GM23338 (cell line): ENCODE measurements around the gene CYB561D2. TPM values are rescaled to one million over a fixed set of nuclear protein-coding genes. Genes with fewer than 3 reads are reported as not detected.
A peak's percentile ranks its signal among the peaks of the same experiment; 100 is the strongest.

Source experiments
- ATAC-seq: fragments of 200-7000 bp; cut with Tn5 transposase; 3 replicates; pipeline ENCODE4 v1.9.1; 2020
- DNase-seq: peaks from one replicate; pipeline ENCODE4 v3.0.0-alpha.2; 2015; ENCODE audit warnings: low spot score
- H2AFZ ChIP-seq: fragments of 200-600 bp; sonication (generic); 2 replicates; pipeline ENCODE4 v1.8.0; 2016; ENCODE audit warnings: antibody characterized with exemption, mild to moderate bottlenecking, moderate library complexity
- H3F3A ChIP-seq: fragments of 200-600 bp; sonication (generic); replicated peaks from 2 replicates; pipeline ENCODE4 v1.8.0; 2017; ENCODE audit warnings: antibody characterized with exemption, mixed run types, low read depth
- H3K27ac ChIP-seq: fragments of 200-600 bp; sonication (generic); 2 replicates; pipeline ENCODE4 v1.6.1; 2016; ENCODE audit warnings: low read depth
- H3K27me3 ChIP-seq: fragments of 200-600 bp; sonication (generic); 2 replicates; pipeline ENCODE4 v1.8.0; 2016; ENCODE audit warnings: mild to moderate bottlenecking, mixed run types, moderate library complexity; ENCODE audit not compliant: insufficient read depth
- H3K36me3 ChIP-seq: fragments of 200-600 bp; sonication (generic); 2 replicates; pipeline ENCODE4 v1.8.0; 2016; ENCODE audit warnings: mild to moderate bottlenecking; ENCODE audit not compliant: insufficient read depth
- H3K4me1 ChIP-seq: fragments of 200-600 bp; sonication (generic); 2 replicates; pipeline ENCODE4 v1.8.0; 2016; ENCODE audit warnings: mild to moderate bottlenecking, moderate library complexity; ENCODE audit not compliant: insufficient read depth
- H3K4me2 ChIP-seq: fragments of 200-600 bp; sonication (generic); 2 replicates; pipeline ENCODE4 v1.7.1; 2017; ENCODE audit warnings: mixed run types
- H3K4me3 ChIP-seq: fragments of 200-600 bp; sonication (generic); 2 replicates; pipeline ENCODE4 v1.6.1; 2016; ENCODE audit warnings: mixed run types
- H3K79me2 ChIP-seq: fragments of 200-600 bp; sonication (generic); replicated peaks from 2 replicates; pipeline ENCODE4 v1.8.0; 2017; ENCODE audit warnings: mild to moderate bottlenecking; ENCODE audit not compliant: insufficient read depth
- H3K9me2 ChIP-seq: fragments of 200-600 bp; sonication (generic); 2 replicates; pipeline ENCODE4 v1.8.0; 2017; ENCODE audit not compliant: insufficient read depth
- H4K20me1 ChIP-seq: fragments of 200-600 bp; sonication (generic); replicated peaks from 2 replicates; pipeline ENCODE4 v1.8.0; 2017; ENCODE audit warnings: mild to moderate bottlenecking; ENCODE audit not compliant: insufficient read depth
- H3K27ac Mint-ChIP-seq: 2 replicates; pipeline ENCODE4 v1.8.0; 2020; ENCODE audit warnings: inconsistent platforms, mild to moderate bottlenecking, moderate library complexity, mixed read lengths
- H3K27me3 Mint-ChIP-seq: 3 replicates; pipeline ENCODE4 v1.8.0; 2022; ENCODE audit warnings: low read depth, mild to moderate bottlenecking, moderate library complexity, mixed read lengths, inconsistent platforms; ENCODE audit not compliant: insufficient read depth, poor library complexity
- H3K36me3 Mint-ChIP-seq: 3 replicates; pipeline ENCODE4 v1.8.0; 2021; ENCODE audit warnings: low read depth, mild to moderate bottlenecking, inconsistent platforms, moderate library complexity, mixed read lengths
- H3K4me1 Mint-ChIP-seq: 3 replicates; pipeline ENCODE4 v1.8.0; 2020; ENCODE audit warnings: mild to moderate bottlenecking, inconsistent platforms, mixed read lengths
- H3K4me3 Mint-ChIP-seq: 3 replicates; pipeline ENCODE4 v1.8.0; 2021; ENCODE audit warnings: moderate library complexity, mild to moderate bottlenecking, inconsistent platforms, mixed read lengths
- H3K9me3 Mint-ChIP-seq: 3 replicates; pipeline ENCODE4 v1.8.0; 2020; ENCODE audit warnings: moderate library complexity, mild to moderate bottlenecking, inconsistent platforms, mixed read lengths
- CREB1 ChIP-seq: fragments of 250-450 bp; sonication (Bioruptor Pico); IDR thresholded peaks from 2 replicates; pipeline ENCODE4 v1.5.0; 2020; ENCODE audit warnings: low read depth, mild to moderate bottlenecking, moderate library complexity
- JUNB ChIP-seq: IDR thresholded peaks from one replicate; pipeline ENCODE4 v1.6.1; 2016; ENCODE audit warnings: antibody characterized with exemption; ENCODE audit not compliant: unreplicated experiment
- POLR2AphosphoS5 ChIP-seq: IDR thresholded peaks from 2 replicates; pipeline ENCODE4 v1.6.1; 2016; ENCODE audit warnings: antibody characterized with exemption, low read depth
- REST ChIP-seq: IDR thresholded peaks from one replicate; pipeline ENCODE4 v1.6.1; 2018; ENCODE audit warnings: antibody characterized with exemption; ENCODE audit not compliant: unreplicated experiment
- STAT1 ChIP-seq: IDR thresholded peaks from one replicate; pipeline ENCODE4 v1.6.1; 2016; ENCODE audit warnings: antibody characterized with exemption; ENCODE audit not compliant: unreplicated experiment
- ZNF114 ChIP-seq: fragments of 250-450 bp; sonication (Bioruptor Pico); IDR thresholded peaks from 2 replicates; pipeline ENCODE4 v1.5.0; 2020; ENCODE audit warnings: mild to moderate bottlenecking, moderate library complexity
- polyA plus RNA-seq: library from polyadenylated mRNA; unstranded; fragments of >200 nt; fragmentation: Nextera tagmentation; extraction: Ambion mirVana; gene quantifications from 2 replicates; pipeline ENCODE4 v1.2.1, GENCODE V29; 2016
- total RNA-seq: library from RNA; depleted of rRNA; stranded (reverse); fragments of >200 nt; shearing (Covaris generic); gene quantifications from 2 replicates; pipeline ENCODE4 v1.2.3, GENCODE V29; 2014
- TF ChIP-seq, protein P1 (sequence below), 2 experiments: fragments of 200-600 bp in 1 of 2; sonication (generic) in 1 of 2; conservative IDR thresholded peaks; 2 replicates each; pipeline versions ENCODE4 v1.5.1 to v1.6.1; 2016 to 2017; ENCODE audit warnings: antibody characterized with exemption in 2 of 2, low read depth in 2 of 2, mild to moderate bottlenecking in 2 of 2, moderate library complexity in 1 of 2

The CYB561D2 gene
- total and polyA plus RNA-seq, 2 experiments from 2014 or later = 10.1 to 18.2 TPM

DNA sequence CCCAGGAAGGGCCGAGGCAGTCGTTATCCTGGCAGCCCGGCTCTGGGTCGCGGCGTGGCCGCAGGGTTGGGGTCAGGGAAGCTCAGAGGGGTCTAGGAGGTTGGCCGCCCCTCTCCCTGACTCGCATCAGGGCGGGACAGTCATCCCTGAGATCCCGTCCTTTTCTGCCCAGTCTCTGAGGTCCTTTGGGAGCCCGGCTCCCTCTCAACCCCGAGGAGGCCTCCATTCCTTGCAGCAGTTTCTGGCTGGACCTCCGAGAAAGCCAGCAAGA, 28.6 kb upstream of the CYB561D2 start:
- H3K27ac ChIP-seq = peak overlapping the region; percentile 88
- H3F3A ChIP-seq = peaks cover 20% of the 10 kb centered on the region; the same call in 1 of the 2 replicates
- H3K36me3 ChIP-seq = peaks cover 8% of the 10 kb centered on the region
- peaks cover 7% of the 10 kb centered on the region; the same call in 1 of the 2 replicates for H4K20me1 ChIP-seq
- H3K27me3 ChIP-seq = no peaks in the 10 kb centered on the region
- H2AFZ ChIP-seq = peak overlapping the region; percentile 90
- H3K4me3 ChIP-seq = peak overlapping the region; percentile 97
- no peaks in the 10 kb centered on the region for H3K9me2 ChIP-seq
- DNase-seq (no peak), ATAC-seq (peak; percentile 0; the same call in 1 of the 3 replicates)
- peak overlapping the region; percentile 99 for H3K4me2 ChIP-seq
- peak overlapping the region; percentile 82; the same call in 1 of the 2 replicates for H3K27ac Mint-ChIP-seq
- peaks cover 47% of the 10 kb centered on the region for H3K36me3 Mint-ChIP-seq
- peaks cover 11% of the 10 kb centered on the region for H3K27me3 Mint-ChIP-seq
- no peaks in the 10 kb centered on the region for H3K9me3 Mint-ChIP-seq
- H3K4me1 ChIP-seq = peaks cover 17% of the 10 kb centered on the region
- peaks cover 46% of the 10 kb centered on the region for H3K4me1 Mint-ChIP-seq
- peaks cover 30% of the 10 kb centered on the region for H3K79me2 ChIP-seq
- TF ChIP-seq CREB1 (CRISPR knock-in tag) (no peak), POLR2AphosphoS5 (peak; percentile 57), ZNF114 (CRISPR knock-in tag) (no peak)
- H3K4me3 Mint-ChIP-seq = peak overlapping the region; percentile 86

GRCh38 chr3:50322386-50323091, 28.1 kb upstream of the CYB561D2 start, which contains the start of gene HYAL2:
TSS of gene HYAL2 (minus strand) at chr3:50322745. CDS start at chr3:50320489, 2,256 bp downstream.
- H3F3A ChIP-seq = peaks cover 23% of the 10 kb centered on the region; the same call in 1 of the 2 replicates
- peaks cover 11% of the 10 kb centered on the region; the same call in 1 of the 2 replicates for H4K20me1 ChIP-seq
- Mint-ChIP-seq H3K9me3 (no peaks in the 10 kb centered on the region), H3K4me3 (peak within 1 kb of the TSS; percentile 86), H3K27ac (peak within 1 kb of the TSS; percentile 99), H3K4me1 (peaks cover 47% of the 10 kb centered on the region), H3K36me3 (peaks cover 42% of the 10 kb centered on the region), H3K27me3 (peaks cover 11% of the 10 kb centered on the region)
- H3K4me3 ChIP-seq = peak within 1 kb of the TSS; percentile 97
- H3K27ac ChIP-seq = peak within 1 kb of the TSS; percentile 100
- H3K4me2 ChIP-seq = peak within 1 kb of the TSS; percentile 99
- ATAC-seq = peak; percentile 35
- H3K4me1 ChIP-seq = peaks cover 21% of the 10 kb centered on the region
- peaks cover 8% of the 10 kb centered on the region for H3K36me3 ChIP-seq
- TF ChIP-seq POLR2AphosphoS5 (peak; percentile 50), JUNB (no peak), REST (no peak), STAT1 (no peak), ZNF114 (CRISPR knock-in tag) (no peak)
- TF ChIP-seq, protein P1, sequence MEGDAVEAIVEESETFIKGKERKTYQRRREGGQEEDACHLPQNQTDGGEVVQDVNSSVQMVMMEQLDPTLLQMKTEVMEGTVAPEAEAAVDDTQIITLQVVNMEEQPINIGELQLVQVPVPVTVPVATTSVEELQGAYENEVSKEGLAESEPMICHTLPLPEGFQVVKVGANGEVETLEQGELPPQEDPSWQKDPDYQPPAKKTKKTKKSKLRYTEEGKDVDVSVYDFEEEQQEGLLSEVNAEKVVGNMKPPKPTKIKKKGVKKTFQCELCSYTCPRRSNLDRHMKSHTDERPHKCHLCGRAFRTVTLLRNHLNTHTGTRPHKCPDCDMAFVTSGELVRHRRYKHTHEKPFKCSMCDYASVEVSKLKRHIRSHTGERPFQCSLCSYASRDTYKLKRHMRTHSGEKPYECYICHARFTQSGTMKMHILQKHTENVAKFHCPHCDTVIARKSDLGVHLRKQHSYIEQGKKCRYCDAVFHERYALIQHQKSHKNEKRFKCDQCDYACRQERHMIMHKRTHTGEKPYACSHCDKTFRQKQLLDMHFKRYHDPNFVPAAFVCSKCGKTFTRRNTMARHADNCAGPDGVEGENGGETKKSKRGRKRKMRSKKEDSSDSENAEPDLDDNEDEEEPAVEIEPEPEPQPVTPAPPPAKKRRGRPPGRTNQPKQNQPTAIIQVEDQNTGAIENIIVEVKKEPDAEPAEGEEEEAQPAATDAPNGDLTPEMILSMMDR (conservative IDR thresholded peaks at IDR 0.05; ENCODE audit: low read depth in 2 of 2) = 0 out of 4 replicates have a peak, but pooled peaks of 1 of the 2 experiments have one; percentile 3
- H3K27me3 ChIP-seq = no peaks in the 10 kb centered on the region
- H3K9me2 ChIP-seq = no peaks in the 10 kb centered on the region
- peak within 1 kb of the TSS; percentile 93 for H2AFZ ChIP-seq
- peak; percentile 77 for DNase-seq
- peaks cover 35% of the 10 kb centered on the region for H3K79me2 ChIP-seq
